Head of caudate nucleus (tissue), 42 donors: Measurements from ENCODE around the gene ARHGAP22.

Source experiments
- DNase-seq, 42 donors: peaks; one replicate each; pipeline versions ENCODE4 v3.0.0 to v3.0.0-alpha.2; 2020 to 2021; ENCODE audit warnings: mixed read lengths in 7 of 42
- intact Hi-C: fragments of 100-400 bp; cut with DNase I; formaldehyde crosslinking; loops from one replicate; pipeline ENCODE4 v1.15.0; 2022

ARHGAP22 gene

GRCh38 chr10:48598936-48599829 is 5.7 kb downstream of the ARHGAP22 start:
- DNase-seq = peak in 2 of 42 donors; percentile 33 to 44

GRCh38 chr10:48598243-48598935 is 6.5 kb downstream of the ARHGAP22 start:
- intact Hi-C loops = no loop called here
- DNase-seq = peak; percentile 36 to 93 (median 80)

More at GRCh38 chr10:48598936-48599829, 5.7 kb downstream of the ARHGAP22 start:
- intact Hi-C loops = no loop called here

- DNase-seq = peak in 1 of 42 donors; percentile 8
- intact Hi-C loops = no loop called here
Observed at GRCh38 chr10:48595539-48595932, 9.3 kb downstream of the ARHGAP22 start.

GRCh38 chr10:48594803-48595538 is 9.9 kb downstream of the ARHGAP22 start:
- peak in 3 of 42 donors; percentile 44 to 62 (median 54) for DNase-seq

GRCh38 chr10:48594371-48594770 is 10.5 kb downstream of the ARHGAP22 start:
- intact Hi-C loops = no loop called here
- DNase-seq = peak in 2 of 42 donors; percentile 27 to 33

More at GRCh38 chr10:48594803-48595538, 9.9 kb downstream of the ARHGAP22 start:
- intact Hi-C loops = no loop called here

- intact Hi-C loops = no loop called here
- peak in 2 of 42 donors; percentile 21 to 41 for DNase-seq
Observed at GRCh38 chr10:48592346-48592745, 12.5 kb downstream of the ARHGAP22 start.

- DNase-seq = peak in 1 of 42 donors; percentile 18
- intact Hi-C loops = no loop called here
Observed at GRCh38 chr10:48590945-48591344, 13.9 kb downstream of the ARHGAP22 start.

GRCh38 chr10:48589266-48589665 is 15.6 kb downstream of the ARHGAP22 start:
- intact Hi-C loops = no loop called here
- DNase-seq = peak in 1 of 42 donors; percentile 3

- intact Hi-C loops = no loop called here
- DNase-seq = peak in 1 of 42 donors; percentile 2
Observed at GRCh38 chr10:48587819-48588218, 17.1 kb downstream of the ARHGAP22 start.

GRCh38 chr10:48587101-48587500 is 17.8 kb downstream of the ARHGAP22 start:
- intact Hi-C loops = no loop called here
- DNase-seq = no peak

GRCh38 chr10:48582970-48583369 is 21.9 kb downstream of the ARHGAP22 start:
- intact Hi-C loops = no loop called here
- peak; percentile 15 to 83 (median 65) for DNase-seq

- intact Hi-C loops = no loop called here
- DNase-seq = peak in 1 of 42 donors; percentile 18
Observed at GRCh38 chr10:48580236-48580635, 24.6 kb downstream of the ARHGAP22 start.

GRCh38 chr10:48579251-48579960 is 25.5 kb downstream of the ARHGAP22 start:
- intact Hi-C loops = no loop called here
- peak in 2 of 42 donors; percentile 14 to 22 for DNase-seq

GRCh38 chr10:48577158-48577557 is 27.7 kb downstream of the ARHGAP22 start:
- peak in 2 of 42 donors; percentile 16 to 25 for DNase-seq
- intact Hi-C loops = no loop called here

GRCh38 chr10:48576501-48576900 is 28.4 kb downstream of the ARHGAP22 start:
- DNase-seq = no peak
- intact Hi-C loops = no loop called here

GRCh38 chr10:48575901-48576300 is 29.0 kb downstream of the ARHGAP22 start:
- intact Hi-C loops = no loop called here

GRCh38 chr10:48574817-48575380 is 30.0 kb downstream of the ARHGAP22 start:
- intact Hi-C loops = no loop called here
- DNase-seq = peak in 1 of 42 donors; percentile 3

More at GRCh38 chr10:48575901-48576300, 29.0 kb downstream of the ARHGAP22 start:
- no peak for DNase-seq

- DNase-seq = peak in 1 of 42 donors; percentile 10
- intact Hi-C loops = no loop called here
Observed at GRCh38 chr10:48574322-48574796, 30.5 kb downstream of the ARHGAP22 start.
